Epithelial cell of prostate (primary cell): ENCODE data around the gene ANKS1B.

Experiments used
- DNase-seq: peaks from one replicate; pipeline ENCODE4 v3.0.0-alpha.2; 2011; ENCODE audit warnings: low read depth, low spot score
- H3K27ac ChIP-seq: fragments of 450-650 bp; 2 replicates; pipeline ENCODE4 v1.5.1; 2017; ENCODE audit warnings: mild to moderate bottlenecking

Gene ANKS1B

GRCh38 chr12:98696036-98696646 lies 1288.6 kb downstream of the ANKS1B start:
- H3K27ac ChIP-seq = no peak overlapping the region
- no peak for DNase-seq

GRCh38 chr12:98691351-98691750 lies 1293.4 kb downstream of the ANKS1B start:
- no peak for DNase-seq

GRCh38 chr12:98686603-98687002 lies 1298.1 kb downstream of the ANKS1B start:
- DNase-seq = no peak
- H3K27ac ChIP-seq = no peak overlapping the region

More at GRCh38 chr12:98691351-98691750, 1293.4 kb downstream of the ANKS1B start:
- no peak overlapping the region for H3K27ac ChIP-seq
